H9 (cell line): ENCODE data around the gene CYSLTR1. TPM values are rescaled to one million over a fixed set of nuclear protein-coding genes. Genes with fewer than 3 reads are reported as not detected.

Experiments
- DNase-seq: peaks from one replicate; pipeline ENCODE4 v3.0.0-alpha.2; 2017
- H2AFZ ChIP-seq: one replicate; pipeline ENCODE4 v1.6.1; 2013; ENCODE audit warnings: mild to moderate bottlenecking, low read length, control low read depth, moderate library complexity
- H2AK5ac ChIP-seq: 2 replicates; pipeline ENCODE4 v1.6.1; 2013; ENCODE audit warnings: low read length, control low read depth, mixed read lengths; ENCODE audit not compliant: insufficient read length
- H2BK120ac ChIP-seq: one replicate; pipeline ENCODE4 v1.6.1; 2013; ENCODE audit warnings: low read depth, mild to moderate bottlenecking, low read length, control low read depth, inconsistent platforms; ENCODE audit not compliant: poor library complexity, severe bottlenecking
- H2BK12ac ChIP-seq: 2 replicates; pipeline ENCODE4 v1.6.1; 2013; ENCODE audit warnings: low read length, control low read depth, mixed read lengths, low read depth; ENCODE audit not compliant: insufficient read length
- H2BK15ac ChIP-seq: 2 replicates; pipeline ENCODE4 v1.6.1; 2013; ENCODE audit warnings: low read depth, low read length, control low read depth
- H2BK20ac ChIP-seq: one replicate; pipeline ENCODE4 v1.6.1; 2013; ENCODE audit warnings: low read depth, mild to moderate bottlenecking, low read length, control low read depth, inconsistent platforms; ENCODE audit not compliant: poor library complexity, severe bottlenecking
- H2BK5ac ChIP-seq: 2 replicates; pipeline ENCODE4 v1.6.1; 2013; ENCODE audit warnings: low read length, control low read depth, mixed read lengths; ENCODE audit not compliant: insufficient read length
- H3K14ac ChIP-seq: 2 replicates; pipeline ENCODE4 v1.6.1; 2013; ENCODE audit warnings: low read length, control low read depth; ENCODE audit not compliant: insufficient read depth
- H3K18ac ChIP-seq: 2 replicates; pipeline ENCODE4 v1.6.1; 2013; ENCODE audit warnings: low read depth, mild to moderate bottlenecking, mixed read lengths, low read length, control low read depth; ENCODE audit not compliant: insufficient read length
- H3K23ac ChIP-seq: 2 replicates; pipeline ENCODE4 v1.6.1; 2013; ENCODE audit warnings: low read length, control low read depth, mixed read lengths, low read depth; ENCODE audit not compliant: insufficient read length
- H3K23me2 ChIP-seq: 2 replicates; pipeline ENCODE4 v1.6.1; 2013; ENCODE audit warnings: low read depth, mild to moderate bottlenecking, mixed read lengths, low read length, control low read depth; ENCODE audit not compliant: insufficient read length, poor library complexity, severe bottlenecking
- H3K27ac ChIP-seq: 2 replicates; pipeline ENCODE4 v1.5.1; 2013; ENCODE audit warnings: low read length, control low read depth, mixed read lengths, low read depth; ENCODE audit not compliant: insufficient read length
- H3K27me3 ChIP-seq: 2 replicates; pipeline ENCODE4 v1.6.1; 2013; ENCODE audit warnings: low read length, control low read depth, inconsistent platforms; ENCODE audit not compliant: insufficient read depth
- H3K4ac ChIP-seq: 2 replicates; pipeline ENCODE4 v1.6.1; 2013; ENCODE audit warnings: low read depth, mild to moderate bottlenecking, control low read depth, inconsistent platforms, low read length, moderate library complexity
- H3K4me1 ChIP-seq: 2 replicates; pipeline ENCODE4 v1.6.1; 2013; ENCODE audit warnings: low read length, control low read depth, inconsistent platforms; ENCODE audit not compliant: insufficient read depth
- H3K4me2 ChIP-seq: 2 replicates; pipeline ENCODE4 v1.6.1; 2013; ENCODE audit warnings: low read length, control low read depth, mixed read lengths; ENCODE audit not compliant: insufficient read length, insufficient read depth
- H3K56ac ChIP-seq: 2 replicates; pipeline ENCODE4 v1.6.1; 2013; ENCODE audit warnings: low read depth, mild to moderate bottlenecking, mixed read lengths, low read length, control low read depth; ENCODE audit not compliant: insufficient read length
- H3K79me1 ChIP-seq: 2 replicates; pipeline ENCODE4 v1.6.1; 2013; ENCODE audit warnings: low read depth, mild to moderate bottlenecking, moderate library complexity, low read length, control low read depth, inconsistent platforms; ENCODE audit not compliant: insufficient read depth, poor library complexity, severe bottlenecking
- H3K79me2 ChIP-seq: 2 replicates; pipeline ENCODE4 v1.6.1; 2013; ENCODE audit warnings: low read length, control low read depth, inconsistent platforms; ENCODE audit not compliant: insufficient read depth
- H3K9ac ChIP-seq: 2 replicates; pipeline ENCODE4 v1.6.1; 2013; ENCODE audit warnings: low read length, control low read depth, mixed read lengths; ENCODE audit not compliant: insufficient read length; ENCODE audit errors: extremely low read depth
- H3K9me3 ChIP-seq: one replicate; pipeline ENCODE4 v1.6.1; 2013; ENCODE audit warnings: low read depth, low read length, inconsistent platforms; ENCODE audit not compliant: control insufficient read depth
- H3T11ph ChIP-seq: one replicate; pipeline ENCODE4 v1.6.1; 2013; ENCODE audit warnings: mild to moderate bottlenecking, low read length, control low read depth, inconsistent platforms
- H4K20me1 ChIP-seq: one replicate; pipeline ENCODE4 v1.6.1; 2013; ENCODE audit not compliant: control insufficient read depth, insufficient read length, insufficient read depth
- H4K5ac ChIP-seq: 2 replicates; pipeline ENCODE4 v1.6.1; 2013; ENCODE audit warnings: low read depth, mild to moderate bottlenecking, mixed read lengths, low read length, control low read depth; ENCODE audit not compliant: insufficient read length
- H4K8ac ChIP-seq: replicated peaks from 2 replicates; pipeline ENCODE4 v1.6.1; 2013; ENCODE audit warnings: low read length, control low read depth, mixed read lengths, low read depth; ENCODE audit not compliant: insufficient read length
- H4K91ac ChIP-seq: 2 replicates; pipeline ENCODE4 v1.6.1; 2013; ENCODE audit warnings: low read depth, mild to moderate bottlenecking, moderate library complexity, mixed read lengths, low read length, control low read depth; ENCODE audit not compliant: insufficient read length
- H3K27ac Mint-ChIP-seq, 3 experiments: 2 replicates in 2 of 3; 3 replicates in 1 of 3; pipeline ENCODE4 v1.8.0; 2020 to 2021; ENCODE audit warnings: mixed read lengths in 3 of 3, mild to moderate bottlenecking in 1 of 3, moderate library complexity in 1 of 3
- H3K27me3 Mint-ChIP-seq: 2 replicates; pipeline ENCODE4 v1.8.0; 2021; ENCODE audit warnings: low read depth, mild to moderate bottlenecking, moderate library complexity, mixed read lengths
- H3K36me3 Mint-ChIP-seq, 3 experiments: 2 replicates in 2 of 3; 3 replicates in 1 of 3; pipeline ENCODE4 v1.8.0; 2020 to 2021; ENCODE audit warnings: low read depth in 3 of 3, mixed read lengths in 3 of 3; ENCODE audit not compliant: insufficient read depth in 1 of 3
- H3K4me1 Mint-ChIP-seq, 2 experiments: 2 replicates each; pipeline ENCODE4 v1.8.0; 2020; ENCODE audit warnings: mixed read lengths in 2 of 2
- H3K4me3 Mint-ChIP-seq, 2 experiments: 2 replicates in 1 of 2; 3 replicates in 1 of 2; pipeline ENCODE4 v1.8.0; 2020 to 2021; ENCODE audit warnings: mild to moderate bottlenecking in 2 of 2, mixed read lengths in 2 of 2, moderate library complexity in 1 of 2
- H3K9me3 Mint-ChIP-seq, 2 experiments: 2 replicates in 1 of 2; 3 replicates in 1 of 2; pipeline ENCODE4 v1.8.0; 2020; ENCODE audit warnings: mild to moderate bottlenecking in 2 of 2, mixed read lengths in 2 of 2, moderate library complexity in 1 of 2
- WGBS: extraction: QIAGEN DNeasy Blood & Tissue Kit; methylation state at CpG from one replicate; pipeline ENCODE4 v1.1.7; 2013; ENCODE audit warnings: missing lambda C conversion rate, low lambda C conversion rate, mixed read lengths; ENCODE audit not compliant: insufficient read length; ENCODE audit errors: extremely low coverage; 5-methylcytosine and 5-hydroxymethylcytosine counted together
- total RNA-seq: library from RNA; stranded (reverse); gene quantifications from 2 replicates; pipeline ENCODE4 v1.2.1, GENCODE V29; 2021
- TF ChIP-seq, protein P1 (sequence below): fragments of 200-600 bp; sonication (generic); conservative IDR thresholded peaks from 3 replicates; pipeline ENCODE4 v1.8.0; 2021; ENCODE audit warnings: antibody characterized with exemption, mild to moderate bottlenecking

CYSLTR1 gene
- total RNA-seq, 1 experiment from 2014 or later: not detected

DNA sequence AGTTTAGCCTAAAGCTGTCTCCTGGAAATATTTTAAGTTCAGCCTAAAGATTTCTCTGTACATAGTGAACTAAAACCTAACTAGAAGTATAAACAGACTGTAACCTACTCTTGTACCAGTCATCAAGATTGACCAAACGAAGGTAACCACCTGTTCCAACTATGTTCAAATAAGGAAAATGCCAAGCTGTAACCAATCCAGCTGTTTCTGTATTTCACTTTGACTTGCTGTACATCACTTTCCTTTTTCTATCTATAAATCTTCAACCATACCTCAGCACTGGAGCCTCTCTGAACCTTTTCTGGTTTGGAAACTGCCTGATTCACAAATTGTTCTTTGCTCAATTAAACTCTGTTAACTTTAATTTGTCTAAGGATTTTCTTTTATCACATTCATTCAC lies 3.1 kb upstream of the CYSLTR1 start:
- H3K79me2 ChIP-seq: no peaks in the 10 kb centered on the region
- H3T11ph ChIP-seq: no peak overlapping the region
- H3K79me1 ChIP-seq: no peaks in the 10 kb centered on the region
- no peak overlapping the region for H3K4me2 ChIP-seq
- no peak overlapping the region for H2BK120ac ChIP-seq
- Mint-ChIP-seq H3K27me3 (no peaks in the 10 kb centered on the region), H3K27ac (no peak overlapping the region), H3K36me3 (peaks cover 0 to 2% (median 0%) of the 10 kb centered on the region in 3 experiments; a peak in 2 of 7 replicates), H3K9me3 (peaks cover 42 to 52% of the 10 kb centered on the region in 2 experiments), H3K4me3 (no peak overlapping the region), H3K4me1 (peaks cover 15 to 17% of the 10 kb centered on the region in 2 experiments)
- no peak overlapping the region for H2BK5ac ChIP-seq
- H3K23ac ChIP-seq: no peak overlapping the region
- TF ChIP-seq, protein P1, sequence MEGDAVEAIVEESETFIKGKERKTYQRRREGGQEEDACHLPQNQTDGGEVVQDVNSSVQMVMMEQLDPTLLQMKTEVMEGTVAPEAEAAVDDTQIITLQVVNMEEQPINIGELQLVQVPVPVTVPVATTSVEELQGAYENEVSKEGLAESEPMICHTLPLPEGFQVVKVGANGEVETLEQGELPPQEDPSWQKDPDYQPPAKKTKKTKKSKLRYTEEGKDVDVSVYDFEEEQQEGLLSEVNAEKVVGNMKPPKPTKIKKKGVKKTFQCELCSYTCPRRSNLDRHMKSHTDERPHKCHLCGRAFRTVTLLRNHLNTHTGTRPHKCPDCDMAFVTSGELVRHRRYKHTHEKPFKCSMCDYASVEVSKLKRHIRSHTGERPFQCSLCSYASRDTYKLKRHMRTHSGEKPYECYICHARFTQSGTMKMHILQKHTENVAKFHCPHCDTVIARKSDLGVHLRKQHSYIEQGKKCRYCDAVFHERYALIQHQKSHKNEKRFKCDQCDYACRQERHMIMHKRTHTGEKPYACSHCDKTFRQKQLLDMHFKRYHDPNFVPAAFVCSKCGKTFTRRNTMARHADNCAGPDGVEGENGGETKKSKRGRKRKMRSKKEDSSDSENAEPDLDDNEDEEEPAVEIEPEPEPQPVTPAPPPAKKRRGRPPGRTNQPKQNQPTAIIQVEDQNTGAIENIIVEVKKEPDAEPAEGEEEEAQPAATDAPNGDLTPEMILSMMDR: no peak
- no peak overlapping the region for H2BK15ac ChIP-seq
- H2AFZ ChIP-seq: no peak overlapping the region
- H3K4ac ChIP-seq: no peak overlapping the region
- H4K8ac ChIP-seq: no peak overlapping the region
- no peak overlapping the region for H2BK20ac ChIP-seq
- H4K91ac ChIP-seq: no peak overlapping the region
- H3K9me3 ChIP-seq: peaks cover 25% of the 10 kb centered on the region
- no peaks in the 10 kb centered on the region for H3K4me1 ChIP-seq
- H2BK12ac ChIP-seq: no peak overlapping the region
- no peak overlapping the region for H3K56ac ChIP-seq
- H4K20me1 ChIP-seq: no peaks in the 10 kb centered on the region
- DNase-seq: no peak
- H3K27me3 ChIP-seq: no peaks in the 10 kb centered on the region
- no CpG with 5 or more reads among the region's 1 CpG for WGBS
- H3K27ac ChIP-seq: no peak overlapping the region
- no peaks in the 10 kb centered on the region for H3K23me2 ChIP-seq
- H3K18ac ChIP-seq: no peak overlapping the region
- no peak overlapping the region for H3K14ac ChIP-seq
- H4K5ac ChIP-seq: no peak overlapping the region
- H2AK5ac ChIP-seq: no peak overlapping the region
- H3K9ac ChIP-seq: no peak overlapping the region
